OCI-LY1 (cell line): Measurements from ENCODE around the gene RGS19.

Experiments used
- CTCF ChIP-seq: fragments of 200-600 bp; sonication (generic), shearing (Covaris generic); IDR thresholded peaks from 2 replicates; pipeline ENCODE4 v1.5.1; 2017; ENCODE audit warnings: mild to moderate bottlenecking, antibody characterized with exemption, low read length, moderate library complexity, mixed read lengths
- EZH2 ChIP-seq: fragments of 200-600 bp; sonication (generic), shearing (Covaris generic); IDR thresholded peaks from 2 replicates; pipeline ENCODE4 v1.8.0; 2017; ENCODE audit warnings: borderline replicate concordance, mixed run types, mild to moderate bottlenecking, antibody characterized with exemption, low read length, moderate library complexity, mixed read lengths

GRCh38 chr20:64077541-64077875, 1.8 kb downstream of the RGS19 start:
- no peak for TF ChIP-seq CTCF
- TF ChIP-seq EZH2 = no peak
